Activated CD4-positive, alpha-beta T cell treated with anti-CD3 and anti-CD28 coated beads for 24 hours (primary cell): ENCODE measurements around the gene TFEB.

Source experiments
- DNase-seq, 2 donors: peaks; one replicate each; pipeline ENCODE4 v3.0.0-alpha.2; 2020; ENCODE audit warnings: low read depth in 2 of 2

The TFEB gene

DNA sequence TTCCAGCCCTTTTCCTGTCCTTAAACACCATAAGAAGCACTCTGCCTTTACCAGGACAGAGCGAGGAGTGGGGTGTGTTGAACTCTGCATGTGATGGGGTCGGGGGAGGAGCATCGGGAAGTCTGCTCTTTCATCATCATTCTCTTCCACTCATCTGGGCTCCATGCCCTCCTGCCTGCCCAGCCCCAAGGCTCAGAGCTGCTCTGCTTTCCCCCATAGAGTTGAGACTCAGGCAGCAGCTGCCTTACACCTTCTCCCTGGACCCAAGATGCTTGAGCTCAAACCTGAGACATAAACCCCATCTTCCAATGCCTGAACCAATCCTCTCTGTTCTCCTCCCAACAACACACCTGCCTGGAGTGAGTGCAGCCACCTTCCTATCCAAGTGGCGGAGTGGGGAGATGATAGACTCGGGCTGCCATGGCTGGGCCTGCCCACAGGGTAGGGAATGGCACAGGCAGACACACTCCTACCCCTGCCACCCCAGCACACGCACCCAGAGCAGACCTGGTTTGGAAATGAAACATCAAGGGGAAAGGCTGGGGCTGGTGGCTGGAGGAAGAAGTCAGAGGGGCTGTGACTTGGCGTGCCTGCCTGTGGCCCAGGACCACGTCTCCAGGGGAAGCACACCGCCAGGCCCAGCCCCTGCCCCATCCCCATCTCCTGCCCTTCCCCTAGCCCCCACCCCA lies 28.4 kb downstream of the TFEB start:
- no peak for DNase-seq

- DNase-seq: peak; percentile 53
These were observed 29.2 kb downstream of the TFEB start for GRCh38 chr6:41705996-41706835.

DNA sequence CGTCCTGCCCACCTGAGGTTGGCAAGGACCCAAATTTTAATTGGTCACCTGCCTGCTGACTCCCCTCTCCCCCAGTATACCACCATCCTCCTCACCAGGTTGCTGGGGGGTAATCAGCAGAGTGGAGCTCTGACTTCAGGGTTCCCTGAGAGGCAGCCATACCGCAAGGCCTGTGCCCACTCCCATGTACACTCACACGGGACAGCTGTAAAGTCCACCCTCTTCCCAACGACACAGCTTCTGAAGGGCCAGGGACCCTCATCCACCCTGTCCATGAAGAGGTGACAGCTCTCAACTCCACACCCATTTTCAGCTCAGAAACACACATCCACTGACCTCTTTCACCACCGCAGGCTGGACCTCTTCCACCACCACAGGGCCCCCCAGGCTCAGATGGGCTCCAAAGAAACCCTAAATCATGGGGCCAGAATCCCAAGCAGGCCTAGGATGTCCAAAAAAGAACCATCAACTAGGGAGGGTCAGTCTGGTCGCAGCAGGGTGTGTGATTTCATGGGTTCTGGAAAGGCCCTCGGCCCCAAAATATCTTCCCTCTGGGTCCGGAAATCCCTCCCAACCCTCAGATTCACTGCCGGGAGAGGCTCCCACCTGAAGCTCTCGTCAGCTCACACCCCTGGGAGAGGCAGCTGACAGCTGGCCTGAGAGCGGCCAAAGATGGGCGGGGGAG lies 30.0 kb downstream of the TFEB start:
- DNase-seq: no peak

GRCh38 chr6:41704656-41705310 lies 30.6 kb downstream of the TFEB start:
- DNase-seq: no peak

- no peak for DNase-seq
These were observed 31.4 kb downstream of the TFEB start for GRCh38 chr6:41704028-41704427.

GRCh38 chr6:41702771-41703494 lies 32.5 kb downstream of the TFEB start:
- DNase-seq: no peak

DNA sequence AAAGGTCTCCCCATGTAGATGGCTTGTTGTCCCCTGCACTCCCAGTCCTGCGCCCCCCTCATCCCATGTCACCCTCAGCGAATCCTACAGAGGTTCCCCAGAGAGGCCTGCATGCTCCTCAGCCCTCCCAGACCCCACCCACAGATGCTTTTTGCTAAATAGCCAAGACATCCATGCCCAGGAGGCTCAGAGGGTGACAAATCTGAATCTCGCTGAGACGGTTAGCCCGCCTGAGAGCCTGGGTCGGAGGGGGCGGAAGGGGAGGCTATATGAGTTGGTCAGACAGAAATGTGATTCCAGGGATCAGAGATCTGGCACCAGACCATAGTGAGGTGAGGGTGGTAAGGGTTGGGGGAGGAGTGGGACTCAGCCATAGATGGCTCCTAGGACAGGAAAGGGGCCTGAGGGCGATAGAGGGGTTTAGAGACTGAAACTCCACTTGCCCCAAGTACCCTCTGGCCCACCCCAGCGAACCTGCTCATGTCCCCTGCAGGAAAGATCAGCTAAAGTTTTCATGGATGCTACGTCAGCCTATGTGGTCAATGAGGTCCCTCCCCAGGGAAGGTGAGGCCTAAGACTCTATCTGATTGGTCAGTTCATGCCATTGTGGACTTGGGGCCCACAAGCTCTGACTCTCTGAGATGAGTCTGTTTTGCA lies 33.2 kb downstream of the TFEB start:
- no peak for DNase-seq

GRCh38 chr6:41700463-41701347 lies 34.7 kb downstream of the TFEB start:
- DNase-seq: no peak

- no peak for DNase-seq
These were observed 36.3 kb downstream of the TFEB start for GRCh38 chr6:41699063-41699462.

- no peak for DNase-seq
These were observed 37.3 kb downstream of the TFEB start for GRCh38 chr6:41697861-41698781.

- DNase-seq: no peak
These were observed 38.6 kb downstream of the TFEB start for GRCh38 chr6:41696788-41697187.

DNA sequence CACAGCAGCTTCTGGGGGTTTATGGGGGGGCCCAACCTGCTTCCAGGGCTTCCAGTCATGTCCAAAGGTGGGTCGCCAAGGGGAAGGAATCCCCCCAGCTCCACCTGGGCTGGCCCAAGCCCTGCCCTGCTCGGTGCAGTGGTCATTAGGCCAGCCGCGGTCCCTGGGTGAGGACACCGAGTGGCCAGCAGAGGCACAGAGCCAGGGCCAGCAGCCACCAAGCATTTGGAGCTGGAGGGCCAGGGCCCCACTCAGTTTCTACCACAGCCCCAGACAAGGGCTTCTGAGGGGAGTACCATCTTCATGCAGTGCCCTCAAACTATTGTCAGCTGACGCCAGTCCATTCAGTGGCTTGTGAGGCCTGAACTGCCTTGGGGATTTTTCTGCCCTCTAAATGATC lies 39.6 kb downstream of the TFEB start:
- DNase-seq: no peak

GRCh38 chr6:41694815-41695526 lies 40.4 kb downstream of the TFEB start:
- DNase-seq: no peak

DNA sequence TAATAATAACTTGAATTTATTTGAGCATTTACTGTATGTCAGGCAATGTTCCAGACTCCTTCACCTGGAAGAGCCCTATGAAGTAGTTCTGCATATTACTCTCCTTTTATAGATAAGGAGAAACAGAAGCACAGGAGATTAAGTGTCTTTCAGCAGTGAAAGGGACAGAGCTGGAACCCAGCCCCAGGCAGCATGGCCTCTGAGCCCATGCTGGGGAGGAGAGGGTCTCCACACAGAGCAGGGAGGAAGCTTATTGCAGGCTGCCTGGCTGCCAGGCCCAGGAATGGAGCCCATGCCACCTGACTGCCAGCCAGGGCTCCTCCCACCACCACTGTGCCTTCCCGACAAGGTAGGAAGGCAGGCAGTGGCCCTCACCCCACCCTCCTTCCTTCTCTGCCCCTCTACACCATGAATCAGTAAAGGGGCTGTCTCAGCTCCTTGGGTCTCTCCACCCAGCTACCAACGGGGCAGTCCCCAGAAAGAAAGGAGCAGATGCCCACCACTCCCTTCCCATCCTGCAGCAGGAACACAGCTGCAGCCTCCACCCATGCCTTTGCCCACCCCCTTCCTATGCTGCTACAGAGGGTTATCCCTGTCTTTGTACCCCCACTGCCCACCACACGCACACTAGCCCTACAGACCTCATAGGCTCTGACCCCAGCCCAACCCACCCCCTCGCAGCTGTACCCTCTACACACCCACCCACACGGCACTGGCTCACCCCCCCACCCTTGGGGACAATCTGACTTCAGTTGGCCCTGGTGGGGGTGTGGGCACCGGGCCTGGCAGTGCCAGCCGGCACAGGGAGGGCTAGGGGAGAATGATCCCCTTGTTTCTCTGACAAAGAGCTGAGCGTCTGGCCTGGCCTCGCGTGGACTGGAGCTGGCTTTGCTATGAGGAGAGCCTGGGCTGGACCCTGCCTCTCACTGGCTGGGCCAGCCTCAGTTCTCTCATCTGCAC lies 41.8 kb downstream of the TFEB start:
- DNase-seq: no peak

DNA sequence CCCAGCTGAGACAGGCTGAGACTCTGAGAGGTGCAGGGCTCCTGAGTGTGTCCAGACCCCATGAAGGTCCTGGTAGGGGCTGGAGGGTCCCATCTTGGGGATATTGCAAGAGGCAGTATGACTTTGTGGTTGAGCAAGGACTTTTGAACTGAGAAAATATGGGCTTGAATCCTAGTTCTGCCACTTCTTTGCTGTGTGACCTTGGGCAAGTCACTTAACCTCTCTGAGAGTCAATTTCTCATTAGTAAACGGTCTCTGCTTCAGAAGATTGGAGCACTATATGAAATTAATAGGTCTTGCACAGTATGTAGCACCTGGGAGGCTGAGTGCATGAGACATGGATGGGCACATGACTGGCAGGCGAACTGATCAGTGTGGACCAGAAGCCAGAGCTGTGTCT lies 42.7 kb downstream of the TFEB start:
- DNase-seq: no peak

- DNase-seq: no peak
These were observed 43.2 kb downstream of the TFEB start for GRCh38 chr6:41692080-41692675.
